Brain microvascular endothelial cell (primary cell): ENCODE results near the gene HIPK4.
"Not testable (repeated sequence)": the region's sequence is repeated elsewhere in the genome, so short reads cannot be mapped to it uniquely, and the experiment has no call there.

Experiments
- DNase-seq: peaks from one replicate; pipeline ENCODE4 v3.0.0-alpha.2; 2020
- H3K27ac ChIP-seq: fragments of 250-450 bp; sonication (Bioruptor Pico); 2 replicates; pipeline ENCODE4 v1.5.1; 2020; ENCODE audit warnings: mild to moderate bottlenecking, moderate library complexity
- H3K27me3 ChIP-seq: fragments of 250-450 bp; sonication (Bioruptor Pico); replicated peaks from 2 replicates; pipeline ENCODE4 v1.5.1; 2020; ENCODE audit warnings: mild to moderate bottlenecking
- H3K36me3 ChIP-seq: fragments of 250-450 bp; sonication (Bioruptor Pico); replicated peaks from 2 replicates; pipeline ENCODE4 v1.5.1; 2020; ENCODE audit warnings: mild to moderate bottlenecking
- H3K4me3 ChIP-seq: 2 replicates; pipeline ENCODE4 v1.5.1; 2011; ENCODE audit warnings: low read depth, mild to moderate bottlenecking, control low read depth, low read length, moderate library complexity
- CTCF ChIP-seq: IDR thresholded peaks from 2 replicates; pipeline ENCODE4 v1.5.1; 2011; ENCODE audit warnings: low read depth, mild to moderate bottlenecking, moderate library complexity, low read length, control low read depth, inconsistent platforms; ENCODE audit errors: missing control alignments
- in situ Hi-C: cut with HindIII; loops from 2 replicates; pipeline ENCODE4 v1.10.0; 2017; ENCODE audit warnings: low sequenced_read_pairs, low pct_ligation_motif_present

Gene HIPK4

GRCh38 chr19:40412866-40413265 is 22.9 kb upstream of the HIPK4 start:
- in situ Hi-C loops: no loop called here
- DNase-seq: no peak
- Histone ChIP-seq H3K27ac (no peak overlapping the region), H3K27me3 (no peaks in the 10 kb centered on the region), H3K36me3 (no peaks in the 10 kb centered on the region), H3K4me3 (no peak overlapping the region)
- TF ChIP-seq CTCF: no peak

- no peak for DNase-seq
- no peak overlapping the region for H3K4me3 ChIP-seq
- in situ Hi-C loops: no loop called here
- no peak overlapping the region for H3K27ac ChIP-seq
- TF ChIP-seq CTCF: no peak
- H3K27me3 ChIP-seq: no peaks in the 10 kb centered on the region
- H3K36me3 ChIP-seq: no peaks in the 10 kb centered on the region
These were observed 22.0 kb upstream of the HIPK4 start for GRCh38 chr19:40411958-40412499.

GRCh38 chr19:40411125-40411842 is 21.3 kb upstream of the HIPK4 start:
- Histone ChIP-seq H3K27ac (no peak overlapping the region), H3K27me3 (no peaks in the 10 kb centered on the region), H3K36me3 (no peaks in the 10 kb centered on the region), H3K4me3 (no peak overlapping the region)
- no peak for DNase-seq
- no peak for TF ChIP-seq CTCF
- in situ Hi-C loops: no loop called here

GRCh38 chr19:40410030-40410389 is 20.0 kb upstream of the HIPK4 start:
- no peak overlapping the region for H3K27ac ChIP-seq
- TF ChIP-seq CTCF: no peak
- H3K27me3 ChIP-seq: no peaks in the 10 kb centered on the region
- no peak overlapping the region for H3K4me3 ChIP-seq
- in situ Hi-C loops: no loop called here
- no peaks in the 10 kb centered on the region for H3K36me3 ChIP-seq
- DNase-seq: no peak

- H3K4me3 ChIP-seq, DNase-seq, H3K36me3 ChIP-seq, H3K27ac ChIP-seq, H3K27me3 ChIP-seq, in situ Hi-C loops: not testable (repeated sequence)
These were observed 18.6 kb upstream of the HIPK4 start for GRCh38 chr19:40408598-40408925.

- Histone ChIP-seq H3K4me3 (no peak overlapping the region), H3K36me3 (no peaks in the 10 kb centered on the region), H3K27ac (no peak overlapping the region), H3K27me3 (no peaks in the 10 kb centered on the region)
- no peak for TF ChIP-seq CTCF
- DNase-seq: no peak
- in situ Hi-C loops: no loop called here
These were observed 18.0 kb upstream of the HIPK4 start for GRCh38 chr19:40407714-40408597.
